HCT116 (cell line): Measurements from ENCODE around the gene JPT1. TPM values are rescaled to one million over a fixed set of nuclear protein-coding genes. Genes with fewer than 3 reads are reported as not detected.

Experiments used
- ATAC-seq: fragments of 200-7000 bp; cut with Tn5 transposase; 2 replicates; pipeline ENCODE4 v1.9.1; 2020; ENCODE audit warnings: mild to moderate bottlenecking, moderate library complexity
- BruUV-seq: library from RNA; stranded (reverse); fragments of 400-500 nt; replicated peaks from 2 replicates; lab custom pipeline; 2021; lab: Mats Ljungman, UMichigan
- CTCF ChIA-PET: fragments of 300-600 bp; sonication (Branson Sonifier 250); formaldehyde crosslinking; loops from one replicate; lab custom pipeline; 2021; ENCODE audit warnings: antibody characterized with exemption; lab: Charles Lee
- POLR2A ChIA-PET: fragments of 300-600, 350-600 bp; sonication (Branson Sonifier 250); formaldehyde crosslinking; loops from one replicate; lab custom pipeline; 2021; ENCODE audit warnings: antibody characterized with exemption; lab: Charles Lee
- RAD21 ChIA-PET, 2 experiments: fragments of 300-600 bp; sonication (Branson Sonifier 250); formaldehyde crosslinking; loops; one replicate each; lab custom pipeline; 2023; ENCODE audit warnings: low total read pairs in 2 of 2; ENCODE audit not compliant: uncharacterized antibody in 2 of 2, unreplicated experiment in 2 of 2, low non-redundant PET in 1 of 2; lab: Charles Lee
- DNase-seq: peaks from one replicate; pipeline ENCODE4 v3.0.0-alpha.2; 2010; ENCODE audit warnings: low read depth, low spot score
- H2AFZ ChIP-seq: fragments of 200-600 bp; shearing (Covaris generic), sonication (generic); 2 replicates; pipeline ENCODE4 v1.6.1; 2017; ENCODE audit warnings: low read depth, mixed run types, mixed read lengths, antibody characterized with exemption, low read length; ENCODE audit not compliant: poor library complexity, severe bottlenecking
- H3K27ac ChIP-seq: 2 replicates; pipeline ENCODE4 v1.5.1; 2012; ENCODE audit warnings: low read depth, low read length
- H3K27me3 ChIP-seq: fragments of 200-600 bp; sonication (generic); 2 replicates; pipeline ENCODE4 v1.6.1; 2016; ENCODE audit warnings: mixed run types, low read length, mixed read lengths; ENCODE audit not compliant: insufficient read depth
- H3K36me3 ChIP-seq, 2 experiments: fragments of 200-500 bp in 1 of 2; fragments of 200-600 bp in 1 of 2; sonication (Bioruptor generic) in 1 of 2; sonication (generic) in 1 of 2; 2 replicates each; pipeline versions ENCODE4 v1.5.1 to v1.6.1; 2014 to 2016; ENCODE audit warnings: low read length in 2 of 2, inconsistent platforms in 1 of 2, mixed read lengths in 1 of 2, mixed run types in 1 of 2; ENCODE audit not compliant: insufficient read depth in 2 of 2, control insufficient read depth in 1 of 2
- H3K4me1 ChIP-seq, 2 experiments: fragments of 200-600 bp in 1 of 2; sonication (generic) in 1 of 2; 2 replicates each; pipeline versions ENCODE4 v1.5.1 to v1.6.1; 2012 to 2017; ENCODE audit warnings: low read length in 2 of 2, inconsistent platforms in 1 of 2, mild to moderate bottlenecking in 1 of 2, mixed read lengths in 1 of 2, mixed run types in 1 of 2, moderate library complexity in 1 of 2; ENCODE audit not compliant: insufficient read depth in 2 of 2, control insufficient read depth in 1 of 2
- H3K4me2 ChIP-seq: fragments of 200-600 bp; sonication (generic); 2 replicates; pipeline ENCODE4 v1.6.1; 2017; ENCODE audit warnings: mixed run types, low read length, mixed read lengths
- H3K4me3 ChIP-seq, 2 experiments: fragments of 200-600 bp in 1 of 2; sonication (generic) in 1 of 2; replicated peaks in 1 of 2; 2 replicates each; pipeline ENCODE4 v1.5.1; 2011 to 2016; ENCODE audit warnings: low read length in 2 of 2, control low read depth in 1 of 2, low read depth in 1 of 2, mild to moderate bottlenecking in 1 of 2, mixed read lengths in 1 of 2, mixed run types in 1 of 2
- H3K79me2 ChIP-seq: fragments of 200-600 bp; sonication (generic); 2 replicates; pipeline ENCODE4 v1.6.1; 2017; ENCODE audit warnings: mild to moderate bottlenecking, mixed run types, low read length, moderate library complexity, mixed read lengths; ENCODE audit not compliant: insufficient read depth
- H3K9ac ChIP-seq: fragments of 200-600 bp; sonication (generic); 2 replicates; pipeline ENCODE4 v1.6.1; 2016; ENCODE audit warnings: low read length, mixed read lengths
- H3K9me2 ChIP-seq: fragments of 200-600 bp; sonication (generic), shearing (Covaris generic); 2 replicates; pipeline ENCODE4 v1.6.1; 2017; ENCODE audit warnings: mixed run types, mild to moderate bottlenecking, moderate library complexity; ENCODE audit not compliant: insufficient read depth
- H3K9me3 ChIP-seq, 2 experiments: fragments of 200-500 bp in 1 of 2; fragments of 200-600 bp in 1 of 2; sonication (Bioruptor generic) in 1 of 2; sonication (generic) in 1 of 2; 2 replicates each; pipeline ENCODE4 v1.6.1; 2014 to 2017; ENCODE audit warnings: low read length in 2 of 2, mixed read lengths in 2 of 2, inconsistent platforms in 1 of 2, low read depth in 1 of 2, mild to moderate bottlenecking in 1 of 2, mixed run types in 1 of 2, moderate library complexity in 1 of 2; ENCODE audit not compliant: control insufficient read depth in 1 of 2, insufficient read depth in 1 of 2
- H4K20me1 ChIP-seq: fragments of 200-600 bp; sonication (generic), shearing (Covaris generic); 2 replicates; pipeline ENCODE4 v1.6.1; 2017; ENCODE audit warnings: mixed run types, mild to moderate bottlenecking, moderate library complexity; ENCODE audit not compliant: insufficient read depth
- CBX3 ChIP-seq: IDR thresholded peaks from 2 replicates; pipeline ENCODE4 v1.6.1; 2012; ENCODE audit warnings: low read depth
- CEBPB ChIP-seq: IDR thresholded peaks from 2 replicates; pipeline ENCODE4 v1.6.1; 2012; ENCODE audit warnings: low read depth
- CTCF ChIP-seq, 3 experiments: fragments of 200-600 bp in 1 of 3; sonication (generic) in 1 of 3; IDR thresholded peaks in 2 of 3; conservative IDR thresholded peaks in 1 of 3; 2 replicates each; pipeline ENCODE4 v1.5.1; 2012 to 2017; ENCODE audit warnings: low read depth in 2 of 3, low read length in 2 of 3, antibody characterized with exemption in 1 of 3, borderline replicate concordance in 1 of 3, control low read depth in 1 of 3, mild to moderate bottlenecking in 1 of 3, mixed read lengths in 1 of 3, mixed run types in 1 of 3, moderate library complexity in 1 of 3; ENCODE audit not compliant: insufficient read depth in 1 of 3
- ELF1 ChIP-seq: IDR thresholded peaks from 2 replicates; pipeline ENCODE4 v1.6.1; 2012; ENCODE audit warnings: low read depth, borderline replicate concordance
- FOSL1 ChIP-seq: IDR thresholded peaks from 2 replicates; pipeline ENCODE4 v1.6.1; 2012; ENCODE audit warnings: low read depth
- JUND ChIP-seq: IDR thresholded peaks from 2 replicates; pipeline ENCODE4 v1.6.1; 2012
- MAX ChIP-seq: IDR thresholded peaks from 2 replicates; pipeline ENCODE4 v1.6.1; 2012
- POLR2A ChIP-seq: IDR thresholded peaks from 2 replicates; pipeline ENCODE4 v1.7.0; 2011; ENCODE audit warnings: borderline replicate concordance; ENCODE audit not compliant: insufficient read depth, insufficient read length; ENCODE audit errors: extremely low read depth
- POLR2AphosphoS5 ChIP-seq: IDR thresholded peaks from 2 replicates; pipeline ENCODE4 v1.6.1; 2011; ENCODE audit warnings: mild to moderate bottlenecking, low read depth, low read length, moderate library complexity
- RAD21 ChIP-seq: IDR thresholded peaks from 2 replicates; pipeline ENCODE4 v1.6.1; 2012; ENCODE audit warnings: low read depth, mild to moderate bottlenecking
- SP1 ChIP-seq: IDR thresholded peaks from 2 replicates; pipeline ENCODE4 v1.6.1; 2012; ENCODE audit warnings: low read depth
- SRF ChIP-seq: IDR thresholded peaks from 2 replicates; pipeline ENCODE4 v1.6.1; 2012; ENCODE audit warnings: low read depth
- TCF7L2 ChIP-seq: IDR thresholded peaks from 2 replicates; pipeline ENCODE4 v1.7.0; 2011; ENCODE audit warnings: borderline replicate concordance, inconsistent platforms; ENCODE audit not compliant: insufficient read depth, insufficient read length; ENCODE audit errors: extremely low read depth
- YY1 ChIP-seq: IDR thresholded peaks from 2 replicates; pipeline ENCODE4 v1.6.1; 2011; ENCODE audit warnings: low read length, low read depth, moderate library complexity, mild to moderate bottlenecking; ENCODE audit not compliant: insufficient replicate concordance; ENCODE audit errors: extremely low read depth
- ZBTB33 ChIP-seq: IDR thresholded peaks from 2 replicates; pipeline ENCODE4 v1.6.1; 2011; ENCODE audit warnings: mild to moderate bottlenecking, low read length, moderate library complexity; ENCODE audit not compliant: insufficient replicate concordance; ENCODE audit errors: extremely low read depth
- ZFX ChIP-seq: fragments of 450-650 bp; IDR thresholded peaks from 2 replicates; pipeline ENCODE4 v1.6.1; 2017
- ZNF274 ChIP-seq: fragments of 200-500 bp; sonication (Bioruptor generic); IDR thresholded peaks from 2 replicates; pipeline ENCODE4 v1.6.1; 2014; ENCODE audit warnings: mild to moderate bottlenecking, low read depth, low read length, inconsistent platforms
- intact Hi-C: fragments of 100-400 bp; cut with micrococcal nuclease; formaldehyde crosslinking; loops from 2 replicates; pipeline ENCODE4 v1.10.0; 2022
- total RNA-seq: library from RNA; stranded (reverse); gene quantifications from one replicate; pipeline ENCODE4 v1.2.1, GENCODE V29; 2021; ENCODE audit not compliant: unreplicated experiment

The JPT1 gene
- total RNA-seq, 1 experiment from 2014 or later: 575 TPM

GRCh38 chr17:75124041-75124818, 30.1 kb downstream of the JPT1 start:
- H3K4me1 ChIP-seq: peaks cover 40 to 71% of the 10 kb centered on the region in 2 experiments
- TF ChIP-seq ZBTB33 (peak; percentile 78), CBX3 (no peak), JUND (no peak), TCF7L2 (peak; percentile 84), SP1 (no peak), POLR2AphosphoS5 (peak; percentile 78), YY1 (peak; percentile 91), ELF1 (no peak), MAX (no peak), CTCF (IDR thresholded peaks at IDR 0.05 in 2 of 3, conservative IDR thresholded peaks at IDR 0.05 in 1 of 3; ENCODE audit: borderline replicate concordance in 1 of 3, insufficient read depth in 1 of 3, low read depth in 2 of 3, low read length in 2 of 3) (0 out of 6 replicates have a peak, but pooled peaks of 1 of the 3 experiments have one; percentile 3), FOSL1 (no peak), SRF (no peak), CEBPB (no peak), RAD21 (no peak), ZNF274 (no peak), POLR2A (peak; percentile 77), ZFX (peak; percentile 88)
- TF ChIP-seq, all 23 proteins: peak for 7
- H2AFZ ChIP-seq: no peak overlapping the region
- no peaks in the 10 kb centered on the region for H3K9me3 ChIP-seq
- ChIA-PET POLR2A (interaction anchor here (0.6 to 5.0 kb wide), 31 partner anchors 8 to 218 kb away, joined by 3 to 44 read pairs (median 3); partner anchors contain the start of genes CDR2L, JPT1, MRPL58 and NUP85), CTCF (interaction anchor here (0.6 to 5.6 kb wide), 7 partner anchors 10 to 477 kb away, joined by 3 to 75 read pairs (median 6); no protein-coding TSS in a partner anchor), RAD21 (interaction anchor here (1.0 to 2.1 kb wide), 3 partner anchors 9 to 10 kb away, joined by 3 to 10 read pairs (median 6); no protein-coding TSS in a partner anchor)
- BruUV-seq: TSS peak; percentile 85
- peak overlapping the region; percentile 44 to 55 for H3K4me3 ChIP-seq
- peak; percentile 99 for DNase-seq
- intact Hi-C loops: loop anchor here (2.0 kb wide), 1 partner anchor 75 kb away; no protein-coding TSS in a partner anchor
- no peaks in the 10 kb centered on the region for H3K27me3 ChIP-seq
- peak overlapping the region; percentile 93 for H3K27ac ChIP-seq
- peak overlapping the region; percentile 81 for H3K4me2 ChIP-seq
- peaks cover 0 to 25% of the 10 kb centered on the region in 2 experiments; a peak in 2 of 4 replicates for H3K36me3 ChIP-seq
- ATAC-seq: peak; percentile 90
- H3K9me2 ChIP-seq: no peaks in the 10 kb centered on the region
- H3K79me2 ChIP-seq: peaks cover 77% of the 10 kb centered on the region
- H4K20me1 ChIP-seq: no peaks in the 10 kb centered on the region
- peak overlapping the region; percentile 78 for H3K9ac ChIP-seq
